ENCODE data around the gene SAMHD1. TPM values are rescaled to one million over a fixed set of nuclear protein-coding genes. Genes with fewer than 3 reads are reported as not detected.

Gene SAMHD1
- total and polyA plus RNA-seq, 4 donors, result 85.0 to 165 (median 127) TPM

- no peak for ATAC-seq (ENCODE audit: low FRiP score)
- Histone ChIP-seq H3K9me3 (ENCODE audit: control insufficient read depth, low read length) (no peaks in the 10 kb centered on the region), H3K27ac (ENCODE audit: low read depth in 1 of 2, low read length in 2 of 2) (peak overlapping the region in 1 of 2 donors; percentile 21), H3K4me3 (ENCODE audit: low read length in 2 of 2) (no peak overlapping the region), H3K27me3 (ENCODE audit: control insufficient read depth in 1 of 2, insufficient read depth in 2 of 2, low read length in 1 of 2) (no peaks in the 10 kb centered on the region), H3K36me3 (ENCODE audit: control insufficient read depth in 1 of 2, insufficient read depth in 2 of 2, low read length in 1 of 2) (peaks cover 0 to 6% of the 10 kb centered on the region in 2 donors), H3K4me1 (ENCODE audit: control insufficient read depth in 1 of 2, insufficient read depth in 2 of 2, low read length in 2 of 2) (no peaks in the 10 kb centered on the region)
- WGBS, 2 donors, result 28 to 31% methylated on average over 6 of the region's 6 CpGs
- peak in 1 of 2 donors; percentile 16 for DNase-seq
- intact Hi-C loops (cut with DNase I), result loop anchor here in 1 of 2 donors (5.0 kb wide), 2 partner anchors 95 to 330 kb away; no protein-coding TSS in a partner anchor
Measured at GRCh38 chr20:36887752-36888090, 63.8 kb downstream of the SAMHD1 start.

- DNase-seq, result peak; percentile 88 to 95
- no peaks in the 10 kb centered on the region for H3K9me3 ChIP-seq (ENCODE audit: control insufficient read depth, low read length)
- no peaks in the 10 kb centered on the region for H3K27me3 ChIP-seq (ENCODE audit: control insufficient read depth in 1 of 2, insufficient read depth in 2 of 2, low read length in 1 of 2)
- peak; percentile 90 for ATAC-seq (ENCODE audit: low FRiP score)
- peaks cover 0 to 6% of the 10 kb centered on the region in 2 donors for H3K36me3 ChIP-seq (ENCODE audit: control insufficient read depth in 1 of 2, insufficient read depth in 2 of 2, low read length in 1 of 2)
- H3K4me3 ChIP-seq (ENCODE audit: low read length in 2 of 2), result no peak overlapping the region
- 19 to 20% methylated on average over 24 of the region's 24 CpGs for WGBS, 2 donors
- intact Hi-C loops (cut with DNase I), result loop anchor here in 1 of 2 donors (5.0 kb wide), 2 partner anchors 95 to 330 kb away; no protein-coding TSS in a partner anchor
- no peak overlapping the region for H3K27ac ChIP-seq (ENCODE audit: low read depth in 1 of 2, low read length in 2 of 2)
- H3K4me1 ChIP-seq (ENCODE audit: control insufficient read depth in 1 of 2, insufficient read depth in 2 of 2, low read length in 2 of 2), result no peaks in the 10 kb centered on the region
Measured at GRCh38 chr20:36886859-36887751, 64.4 kb downstream of the SAMHD1 start.

- intact Hi-C loops (cut with DNase I), result loop anchor here in 1 of 2 donors (5.0 kb wide), 2 partner anchors 93 to 328 kb away; no protein-coding TSS in a partner anchor
- H3K9me3 ChIP-seq (ENCODE audit: control insufficient read depth, low read length), result no peaks in the 10 kb centered on the region
- ATAC-seq (ENCODE audit: low FRiP score) (no peak), DNase-seq (no peak)
- H3K27ac ChIP-seq (ENCODE audit: low read depth in 1 of 2, low read length in 2 of 2), result no peak overlapping the region
- no peaks in the 10 kb centered on the region for H3K27me3 ChIP-seq (ENCODE audit: control insufficient read depth in 1 of 2, insufficient read depth in 2 of 2, low read length in 1 of 2)
- no peaks in the 10 kb centered on the region for H3K4me1 ChIP-seq (ENCODE audit: control insufficient read depth in 1 of 2, insufficient read depth in 2 of 2, low read length in 2 of 2)
- WGBS, 2 donors, result 61 to 64% methylated on average over 8 of the region's 8 CpGs
- H3K4me3 ChIP-seq (ENCODE audit: low read length in 2 of 2), result no peak overlapping the region
- H3K36me3 ChIP-seq (ENCODE audit: control insufficient read depth in 1 of 2, insufficient read depth in 2 of 2, low read length in 1 of 2), result no peaks in the 10 kb centered on the region
Measured at GRCh38 chr20:36885356-36885755, 66.2 kb downstream of the SAMHD1 start.

GRCh38 chr20:36883977-36884535, 67.5 kb downstream of the SAMHD1 start:
- H3K9me3 ChIP-seq (ENCODE audit: control insufficient read depth, low read length), result no peaks in the 10 kb centered on the region
- WGBS, 2 donors, result 75 to 83% methylated on average over 6 of the region's 6 CpGs
- H3K27ac ChIP-seq (ENCODE audit: low read depth in 1 of 2, low read length in 2 of 2), result no peak overlapping the region
- H3K4me3 ChIP-seq (ENCODE audit: low read length in 2 of 2), result no peak overlapping the region
- intact Hi-C loops (cut with DNase I), result loop anchor here in 1 of 2 donors (5.0 kb wide), 2 partner anchors 92 to 222 kb away; no protein-coding TSS in a partner anchor
- ATAC-seq (ENCODE audit: low FRiP score) (no peak), DNase-seq (peak in 1 of 2 donors; percentile 16)
- H3K27me3 ChIP-seq (ENCODE audit: control insufficient read depth in 1 of 2, insufficient read depth in 2 of 2, low read length in 1 of 2), result no peaks in the 10 kb centered on the region
- no peaks in the 10 kb centered on the region for H3K4me1 ChIP-seq (ENCODE audit: control insufficient read depth in 1 of 2, insufficient read depth in 2 of 2, low read length in 2 of 2)
- H3K36me3 ChIP-seq (ENCODE audit: control insufficient read depth in 1 of 2, insufficient read depth in 2 of 2, low read length in 1 of 2), result no peaks in the 10 kb centered on the region

- no peak overlapping the region for H3K4me3 ChIP-seq (ENCODE audit: low read length in 2 of 2)
- H3K27me3 ChIP-seq (ENCODE audit: control insufficient read depth in 1 of 2, insufficient read depth in 2 of 2, low read length in 1 of 2), result no peaks in the 10 kb centered on the region
- DNase-seq (no peak), ATAC-seq (ENCODE audit: low FRiP score) (no peak)
- H3K27ac ChIP-seq (ENCODE audit: low read depth in 1 of 2, low read length in 2 of 2), result no peak overlapping the region
- intact Hi-C loops (cut with DNase I), result loop anchor here in 1 of 2 donors (5.0 kb wide), 2 partner anchors 90 to 220 kb away; no protein-coding TSS in a partner anchor
- no peaks in the 10 kb centered on the region for H3K9me3 ChIP-seq (ENCODE audit: control insufficient read depth, low read length)
- 79 to 83% methylated on average over 4 of the region's 4 CpGs for WGBS, 2 donors
- no peaks in the 10 kb centered on the region for H3K36me3 ChIP-seq (ENCODE audit: control insufficient read depth in 1 of 2, insufficient read depth in 2 of 2, low read length in 1 of 2)
- H3K4me1 ChIP-seq (ENCODE audit: control insufficient read depth in 1 of 2, insufficient read depth in 2 of 2, low read length in 2 of 2), result no peaks in the 10 kb centered on the region
Measured at GRCh38 chr20:36881888-36882287, 69.6 kb downstream of the SAMHD1 start.

- no peak overlapping the region for H3K4me3 ChIP-seq (ENCODE audit: low read length in 2 of 2)
- H3K27ac ChIP-seq (ENCODE audit: low read depth in 1 of 2, low read length in 2 of 2), result no peak overlapping the region
- no peaks in the 10 kb centered on the region for H3K9me3 ChIP-seq (ENCODE audit: control insufficient read depth, low read length)
- H3K4me1 ChIP-seq (ENCODE audit: control insufficient read depth in 1 of 2, insufficient read depth in 2 of 2, low read length in 2 of 2), result no peaks in the 10 kb centered on the region
- intact Hi-C loops (cut with DNase I), result loop anchor here in 1 of 2 donors (5.0 kb wide), 2 partner anchors 89 to 219 kb away; no protein-coding TSS in a partner anchor
- H3K36me3 ChIP-seq (ENCODE audit: control insufficient read depth in 1 of 2, insufficient read depth in 2 of 2, low read length in 1 of 2), result no peaks in the 10 kb centered on the region
- H3K27me3 ChIP-seq (ENCODE audit: control insufficient read depth in 1 of 2, insufficient read depth in 2 of 2, low read length in 1 of 2), result no peaks in the 10 kb centered on the region
- 86 to 91% methylated on average over 16 of the region's 16 CpGs for WGBS, 2 donors
- DNase-seq (peak in 1 of 2 donors; percentile 62), ATAC-seq (ENCODE audit: low FRiP score) (no peak)
Measured at GRCh38 chr20:36881331-36881730, 70.2 kb downstream of the SAMHD1 start.

- WGBS, 2 donors, result 90 to 93% methylated on average over 11 of the region's 11 CpGs
- DNase-seq (peak in 1 of 2 donors; percentile 61), ATAC-seq (ENCODE audit: low FRiP score) (no peak)
- Histone ChIP-seq H3K27ac (ENCODE audit: low read depth in 1 of 2, low read length in 2 of 2) (no peak overlapping the region), H3K27me3 (ENCODE audit: control insufficient read depth in 1 of 2, insufficient read depth in 2 of 2, low read length in 1 of 2) (no peaks in the 10 kb centered on the region), H3K4me3 (ENCODE audit: low read length in 2 of 2) (no peak overlapping the region), H3K4me1 (ENCODE audit: control insufficient read depth in 1 of 2, insufficient read depth in 2 of 2, low read length in 2 of 2) (no peaks in the 10 kb centered on the region), H3K9me3 (ENCODE audit: control insufficient read depth, low read length) (no peaks in the 10 kb centered on the region), H3K36me3 (ENCODE audit: control insufficient read depth in 1 of 2, insufficient read depth in 2 of 2, low read length in 1 of 2) (no peaks in the 10 kb centered on the region)
- intact Hi-C loops (cut with DNase I), result loop anchor here in 1 of 2 donors (5.0 kb wide), 2 partner anchors 88 to 218 kb away; no protein-coding TSS in a partner anchor
Measured at GRCh38 chr20:36880741-36881250, 70.7 kb downstream of the SAMHD1 start.

- no peaks in the 10 kb centered on the region for H3K27me3 ChIP-seq (ENCODE audit: control insufficient read depth in 1 of 2, insufficient read depth in 2 of 2, low read length in 1 of 2)
- DNase-seq, result no peak
Measured at GRCh38 chr20:36878941-36879340, 72.6 kb downstream of the SAMHD1 start.

More at GRCh38 chr20:36878941-36879340, 72.6 kb downstream of the SAMHD1 start:
- intact Hi-C loops (cut with DNase I), result no loop called here
- H3K9me3 ChIP-seq (ENCODE audit: control insufficient read depth, low read length), result no peaks in the 10 kb centered on the region
- no peaks in the 10 kb centered on the region for H3K36me3 ChIP-seq (ENCODE audit: control insufficient read depth in 1 of 2, insufficient read depth in 2 of 2, low read length in 1 of 2)
- ATAC-seq (ENCODE audit: low FRiP score), result no peak
- H3K4me1 ChIP-seq (ENCODE audit: control insufficient read depth in 1 of 2, insufficient read depth in 2 of 2, low read length in 2 of 2), result no peaks in the 10 kb centered on the region
- WGBS, 2 donors, result 82 to 84% methylated on average over 10 of the region's 10 CpGs
- H3K4me3 ChIP-seq (ENCODE audit: low read length in 2 of 2), result no peak overlapping the region
- no peak overlapping the region for H3K27ac ChIP-seq (ENCODE audit: low read depth in 1 of 2, low read length in 2 of 2)

All from aorta (tissue), 5 donors.